ENCODE measurements around the gene DYNC1I1. TPM values are rescaled to one million over a fixed set of nuclear protein-coding genes. Genes with fewer than 3 reads are reported as not detected.

DYNC1I1 gene
- total and polyA plus RNA-seq, 2 experiments from 2014 or later = 1.4 to 4.1 TPM

- TF ChIP-seq JUNB (IDR thresholded peaks at IDR 0.05; ENCODE audit: unreplicated experiment) = no peak
- no peak for TF ChIP-seq ZNF331 (CRISPR knock-in tag; IDR thresholded peaks at IDR 0.05; ENCODE audit: low read depth)
These were observed 354.0 kb downstream of the DYNC1I1 start (continued) for GRCh38 chr7:96126382-96126781.

- Histone ChIP-seq H3K79me2 (replicated peaks; ENCODE audit: insufficient read depth) (no peaks in the 10 kb centered on the region), H3K4me1 (ENCODE audit: insufficient read depth) (no peaks in the 10 kb centered on the region), H3K9me2 (ENCODE audit: insufficient read depth) (no peaks in the 10 kb centered on the region), H3F3A (replicated peaks; ENCODE audit: low read depth) (no peaks in the 10 kb centered on the region), H2AFZ (no peak overlapping the region), H3K4me3 (no peak overlapping the region), H3K27me3 (ENCODE audit: insufficient read depth) (no peaks in the 10 kb centered on the region), H3K36me3 (ENCODE audit: insufficient read depth) (no peaks in the 10 kb centered on the region), H3K4me2 (no peak overlapping the region), H3K27ac (ENCODE audit: low read depth) (no peak overlapping the region), H4K20me1 (replicated peaks; ENCODE audit: insufficient read depth) (peaks cover 9% of the 10 kb centered on the region; the same call in 1 of the 2 replicates)
- Mint-ChIP-seq H3K4me3 (no peak overlapping the region), H3K27me3 (ENCODE audit: insufficient read depth, low read depth, poor library complexity) (no peaks in the 10 kb centered on the region), H3K9me3 (no peaks in the 10 kb centered on the region), H3K4me1 (peaks cover 24% of the 10 kb centered on the region; the same call in 2 of the 3 replicates), H3K36me3 (ENCODE audit: low read depth) (no peaks in the 10 kb centered on the region), H3K27ac (no peak overlapping the region)
- TF ChIP-seq STAT1 (IDR thresholded peaks at IDR 0.05; ENCODE audit: unreplicated experiment) = no peak
- ATAC-seq = no peak
- no peak for DNase-seq (ENCODE audit: low spot score)
These were observed 355.4 kb downstream of the DYNC1I1 start for GRCh38 chr7:96127746-96128145.

GRCh38 chr7:96131525-96131924, 359.2 kb downstream of the DYNC1I1 start:
- Mint-ChIP-seq H3K9me3 (no peaks in the 10 kb centered on the region), H3K27ac (no peak overlapping the region), H3K4me1 (peaks cover 12% of the 10 kb centered on the region; the same call in 2 of the 3 replicates), H3K4me3 (no peak overlapping the region), H3K27me3 (ENCODE audit: insufficient read depth, low read depth, poor library complexity) (no peaks in the 10 kb centered on the region), H3K36me3 (ENCODE audit: low read depth) (no peaks in the 10 kb centered on the region; the same call in 1 of the 3 replicates)
- Histone ChIP-seq H3K9me2 (ENCODE audit: insufficient read depth) (no peaks in the 10 kb centered on the region), H3K27me3 (ENCODE audit: insufficient read depth) (no peaks in the 10 kb centered on the region), H3F3A (replicated peaks; ENCODE audit: low read depth) (no peaks in the 10 kb centered on the region), H3K4me2 (no peak overlapping the region), H3K4me3 (no peak overlapping the region), H2AFZ (no peak overlapping the region), H4K20me1 (replicated peaks; ENCODE audit: insufficient read depth) (peaks cover 29% of the 10 kb centered on the region), H3K79me2 (replicated peaks; ENCODE audit: insufficient read depth) (no peaks in the 10 kb centered on the region), H3K36me3 (ENCODE audit: insufficient read depth) (no peaks in the 10 kb centered on the region), H3K27ac (ENCODE audit: low read depth) (no peak overlapping the region), H3K4me1 (ENCODE audit: insufficient read depth) (no peaks in the 10 kb centered on the region)
- TF ChIP-seq ZNF114 (CRISPR knock-in tag; IDR thresholded peaks at IDR 0.05) = no peak
- no peak for TF ChIP-seq EZH2 (IDR thresholded peaks at IDR 0.05; ENCODE audit: low read depth, unreplicated experiment)
- peak in 1 of 2 experiments; percentile 45; a peak in 3 of 4 replicates for TF ChIP-seq CTCF (conservative IDR thresholded peaks at IDR 0.05; ENCODE audit: low read depth in 2 of 2)
- peak; percentile 58 for DNase-seq (ENCODE audit: low spot score)
- peak; percentile 88 for ATAC-seq

- peaks cover 7% of the 10 kb centered on the region; the same call in 2 of the 3 replicates for H3K4me1 Mint-ChIP-seq
- H3K9me3 Mint-ChIP-seq = no peaks in the 10 kb centered on the region
- Histone ChIP-seq H3F3A (replicated peaks; ENCODE audit: low read depth) (no peaks in the 10 kb centered on the region), H3K27me3 (ENCODE audit: insufficient read depth) (peaks cover 12% of the 10 kb centered on the region; the same call in 1 of the 2 replicates), H3K4me3 (no peak overlapping the region), H3K36me3 (ENCODE audit: insufficient read depth) (no peaks in the 10 kb centered on the region), H3K4me1 (ENCODE audit: insufficient read depth) (no peaks in the 10 kb centered on the region), H3K79me2 (replicated peaks; ENCODE audit: insufficient read depth) (no peaks in the 10 kb centered on the region), H3K27ac (ENCODE audit: low read depth) (no peak overlapping the region), H3K9me2 (ENCODE audit: insufficient read depth) (no peaks in the 10 kb centered on the region), H4K20me1 (replicated peaks; ENCODE audit: insufficient read depth) (peaks cover 36% of the 10 kb centered on the region), H2AFZ (no peak overlapping the region), H3K4me2 (no peak overlapping the region)
- peaks cover 9% of the 10 kb centered on the region; the same call in 2 of the 3 replicates for H3K36me3 Mint-ChIP-seq (ENCODE audit: low read depth)
- no peak overlapping the region for H3K4me3 Mint-ChIP-seq
- DNase-seq (ENCODE audit: low spot score) (no peak), ATAC-seq (no peak)
- H3K27me3 Mint-ChIP-seq (ENCODE audit: insufficient read depth, low read depth, poor library complexity) = peaks cover 3% of the 10 kb centered on the region
- H3K27ac Mint-ChIP-seq = no peak overlapping the region
- TF ChIP-seq STAT1 (IDR thresholded peaks at IDR 0.05; ENCODE audit: unreplicated experiment) = no peak
- no peak for TF ChIP-seq CREB1 (CRISPR knock-in tag; IDR thresholded peaks at IDR 0.05; ENCODE audit: low read depth)
- no peak for TF ChIP-seq POLR2AphosphoS5 (IDR thresholded peaks at IDR 0.05; ENCODE audit: low read depth)
- TF ChIP-seq NANOG (IDR thresholded peaks at IDR 0.05; ENCODE audit: borderline replicate concordance) = no peak
- TF ChIP-seq EZH2phosphoT487 (IDR thresholded peaks at IDR 0.05; ENCODE audit: unreplicated experiment) = no peak
These were observed 362.9 kb downstream of the DYNC1I1 start for GRCh38 chr7:96135241-96135640.

Measured in GM23338 (cell line).